SK-N-SH treated with all-trans-retinoic acid at 6 μM for 48 hours (cell line): ENCODE results near the gene TCF21.

ENCODE experiments used
- ARNTL ChIP-seq: fragments of 450-650 bp; formaldehyde crosslinking; IDR thresholded peaks from 2 replicates; pipeline ENCODE4 v1.5.0; 2020; ENCODE audit warnings: low read depth, mild to moderate bottlenecking, moderate library complexity, borderline replicate concordance
- CSDC2 ChIP-seq: fragments of 250-450 bp; sonication (Bioruptor Pico); IDR thresholded peaks from 2 replicates; pipeline ENCODE4 v1.5.0; 2020; ENCODE audit warnings: mild to moderate bottlenecking, moderate library complexity
- ESRRG ChIP-seq: fragments of 250-450 bp; sonication (Bioruptor Pico); IDR thresholded peaks from 2 replicates; pipeline ENCODE4 v1.6.1; 2021; ENCODE audit warnings: mild to moderate bottlenecking
- ISL1 ChIP-seq: fragments of 250-450 bp; sonication (Bioruptor Pico); IDR thresholded peaks from 2 replicates; pipeline ENCODE4 v2.1.2; 2022; ENCODE audit warnings: mild to moderate bottlenecking, moderate library complexity
- OSR1 ChIP-seq: fragments of 250-450 bp; sonication (Bioruptor Pico); IDR thresholded peaks from 2 replicates; pipeline ENCODE4 v1.8.0; 2022; ENCODE audit warnings: moderate library complexity, mild to moderate bottlenecking, inconsistent platforms
- PPARA ChIP-seq: fragments of 250-450 bp; sonication (Bioruptor Pico); IDR thresholded peaks from 2 replicates; pipeline ENCODE4 v1.5.0; 2020; ENCODE audit warnings: mild to moderate bottlenecking, borderline replicate concordance
- SNAI2 ChIP-seq: fragments of 250-450 bp; sonication (Bioruptor Pico); IDR thresholded peaks from 2 replicates; pipeline ENCODE4 v1.5.0; 2020; ENCODE audit warnings: mild to moderate bottlenecking, moderate library complexity
- ZC3H10 ChIP-seq: fragments of 250-450 bp; sonication (Bioruptor Pico); IDR thresholded peaks from 2 replicates; pipeline ENCODE4 v1.5.1; 2021; ENCODE audit warnings: mild to moderate bottlenecking, moderate library complexity
- ZFP30 ChIP-seq: fragments of 450-650 bp; formaldehyde crosslinking; IDR thresholded peaks from 2 replicates; pipeline ENCODE4 v1.5.0; 2022; ENCODE audit warnings: mild to moderate bottlenecking, moderate library complexity
- ZNF70 ChIP-seq: fragments of 450-650 bp; formaldehyde crosslinking; IDR thresholded peaks from 2 replicates; pipeline ENCODE4 v1.5.0; 2020; ENCODE audit warnings: mild to moderate bottlenecking, moderate library complexity
- TF ChIP-seq, protein P1 (sequence below): fragments of 250-450 bp; sonication (Bioruptor Pico); IDR thresholded peaks from 2 replicates; pipeline ENCODE4 v1.8.0; 2021; ENCODE audit warnings: low read depth, mild to moderate bottlenecking, moderate library complexity, borderline replicate concordance

DNA sequence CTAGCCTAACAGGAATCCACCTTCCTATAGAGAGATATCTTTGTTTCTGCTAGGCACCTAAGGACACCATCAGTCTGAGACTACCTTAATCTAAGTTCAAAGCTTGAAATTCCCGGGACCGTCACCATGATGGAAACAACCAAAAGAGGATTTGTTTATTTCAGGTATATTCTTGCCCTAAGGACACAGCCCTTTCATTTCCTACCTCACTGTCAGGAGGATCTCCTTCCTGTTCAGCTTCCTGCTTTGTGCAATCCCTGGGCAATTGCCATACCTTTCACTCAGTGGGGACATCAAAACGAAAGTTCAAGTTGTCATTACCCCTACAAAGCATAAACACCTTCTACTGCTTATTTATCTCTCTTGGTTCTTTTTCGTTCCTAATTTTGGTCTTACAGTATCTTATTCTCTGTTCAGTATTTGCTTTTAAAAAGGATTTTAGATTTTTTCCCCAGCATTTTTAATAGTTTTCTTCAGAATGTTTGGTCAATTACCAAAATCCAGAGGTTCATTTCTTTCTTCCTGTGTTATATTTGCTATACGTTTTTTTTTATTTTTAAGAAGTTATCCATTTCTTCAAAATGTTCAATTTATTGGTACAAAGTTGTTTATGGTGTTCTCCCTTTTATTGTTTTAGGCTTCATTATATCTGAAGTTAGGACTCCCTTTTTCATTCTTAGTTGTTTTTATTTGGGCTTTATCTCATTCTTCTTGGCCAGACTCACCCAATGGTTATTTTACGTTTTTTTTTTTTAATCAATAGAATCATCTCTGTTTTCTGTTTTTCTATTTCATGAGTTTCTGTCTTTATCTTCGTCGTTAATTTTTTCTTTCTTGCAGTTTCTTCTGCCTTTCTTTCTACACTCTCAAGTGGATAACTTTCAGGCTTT, 51.1 kb downstream of the TCF21 start:
- no peak for TF ChIP-seq ZC3H10 (CRISPR knock-in tag)
- no peak for TF ChIP-seq ARNTL (CRISPR knock-in tag)
- no peak for TF ChIP-seq OSR1 (CRISPR knock-in tag)
- TF ChIP-seq, protein P1, sequence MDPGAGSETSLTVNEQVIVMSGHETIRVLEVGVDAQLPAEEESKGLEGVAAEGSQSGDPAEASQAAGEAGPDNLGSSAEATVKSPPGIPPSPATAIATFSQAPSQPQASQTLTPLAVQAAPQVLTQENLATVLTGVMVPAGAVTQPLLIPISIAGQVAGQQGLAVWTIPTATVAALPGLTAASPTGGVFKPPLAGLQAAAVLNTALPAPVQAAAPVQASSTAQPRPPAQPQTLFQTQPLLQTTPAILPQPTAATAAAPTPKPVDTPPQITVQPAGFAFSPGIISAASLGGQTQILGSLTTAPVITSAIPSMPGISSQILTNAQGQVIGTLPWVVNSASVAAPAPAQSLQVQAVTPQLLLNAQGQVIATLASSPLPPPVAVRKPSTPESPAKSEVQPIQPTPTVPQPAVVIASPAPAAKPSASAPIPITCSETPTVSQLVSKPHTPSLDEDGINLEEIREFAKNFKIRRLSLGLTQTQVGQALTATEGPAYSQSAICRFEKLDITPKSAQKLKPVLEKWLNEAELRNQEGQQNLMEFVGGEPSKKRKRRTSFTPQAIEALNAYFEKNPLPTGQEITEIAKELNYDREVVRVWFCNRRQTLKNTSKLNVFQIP (CRISPR knock-in tag) = no peak
- no peak for TF ChIP-seq ZFP30 (CRISPR knock-in tag)
- no peak for TF ChIP-seq PPARA (CRISPR knock-in tag)
- TF ChIP-seq CSDC2 (CRISPR knock-in tag) = no peak
- TF ChIP-seq ZNF70 (CRISPR knock-in tag) = no peak
- TF ChIP-seq ISL1 (CRISPR knock-in tag) = no peak
- TF ChIP-seq SNAI2 (CRISPR knock-in tag) = no peak
- TF ChIP-seq ESRRG = no peak
